ENCODE results near the gene ZNF184. TPM values are rescaled to one million over a fixed set of nuclear protein-coding genes. Genes with fewer than 3 reads are reported as not detected.

ZNF184 gene
- total and polyA plus RNA-seq, 9 of the 15 experiments (the other 6 are each of a cell fraction or from before 2014, with no cell fraction given), result 7.6 to 22.2 (median 12.8) TPM

- TF ChIP-seq BRF2 (IDR thresholded peaks at IDR 0.05; ENCODE audit: borderline replicate concordance, insufficient read depth, insufficient read length) (no peak), COPS2 (conservative IDR thresholded peaks at IDR 0.05) (no peak), ZNF75A (CRISPR knock-in tag; IDR thresholded peaks at IDR 0.05) (no peak)
Measured at GRCh38 chr6:27415898-27416297, 57.0 kb downstream of the ZNF184 start (continued).

DNA sequence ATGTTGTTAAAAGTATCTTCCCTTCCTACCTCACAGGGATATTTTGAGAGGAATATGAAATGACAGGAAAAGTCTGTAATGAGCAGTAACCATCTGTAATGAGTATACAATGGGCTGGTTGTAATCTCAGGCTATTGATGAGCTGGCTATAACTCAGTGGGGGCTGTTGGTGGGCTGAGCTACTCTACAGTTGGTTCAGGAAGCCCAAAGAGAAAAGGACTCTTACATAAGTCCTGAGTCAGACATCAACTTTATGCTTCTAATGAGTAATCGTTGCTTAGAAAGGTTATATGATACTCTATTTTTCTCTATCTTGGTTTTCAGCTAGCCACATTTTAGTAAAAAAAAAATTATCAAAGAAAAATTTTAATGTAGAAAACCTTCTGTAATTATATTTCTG, 57.9 kb downstream of the ZNF184 start:
- ATAC-seq (no peak), FAIRE-seq (no peak), DNase-seq (ENCODE audit: extremely low read depth in 1 of 4, low spot score in 3 of 4) (no peak)
- BruUV-seq (replicated peaks), result no TSS peak
- Histone ChIP-seq H3K9me3 (replicated peaks; ENCODE audit: control insufficient read depth, insufficient read depth, low read depth, low read length) (no peaks in the 10 kb centered on the region; the same call in 1 of the 2 replicates), H3K27me3 (ENCODE audit: control insufficient read depth in 2 of 2, insufficient read depth in 2 of 2, low read length in 2 of 2) (no peaks in the 10 kb centered on the region; a peak in 1 of 5 replicates), H3K9ac (ENCODE audit: insufficient read depth in 1 of 2, low read depth in 2 of 2, low read length in 2 of 2) (no peak overlapping the region), H3K4me2 (ENCODE audit: insufficient read depth, low read length) (no peak overlapping the region), H3K4me3 (no peak overlapping the region), H4K20me1 (replicated peaks; ENCODE audit: control insufficient read depth, insufficient read depth, low read length) (no peaks in the 10 kb centered on the region), H3K9me1 (ENCODE audit: control insufficient read depth, insufficient read depth, low read length) (no peaks in the 10 kb centered on the region), H3K79me2 (ENCODE audit: control insufficient read depth, insufficient read depth, low read length) (no peaks in the 10 kb centered on the region), H3K4me1 (replicated peaks in 1 of 2; ENCODE audit: control insufficient read depth in 2 of 2, insufficient read depth in 2 of 2, low read length in 2 of 2) (peaks cover 0 to 6% of the 10 kb centered on the region in 2 experiments; a peak in 2 of 5 replicates), H2AFZ (ENCODE audit: low read depth, low read length) (no peak overlapping the region; the same call in 1 of the 2 replicates), H3K27ac (ENCODE audit: extremely low read depth, low read depth, low read length) (no peak overlapping the region), H3K36me3 (ENCODE audit: control insufficient read depth, insufficient read depth, low read length) (no peaks in the 10 kb centered on the region)
- ChIA-PET POLR2A (interaction anchor here (0.7 kb wide), 1 partner anchor 14 kb away, joined by 3 read pairs; no protein-coding TSS in a partner anchor), CTCF (ENCODE audit: low intra/inter-chr PET ratio) (interaction anchor here (0.5 kb wide), 1 partner anchor 1319 kb away, joined by 5 read pairs; no protein-coding TSS in a partner anchor)
- 14% methylated on average over 1 of the region's 1 CpG for WGBS (ENCODE audit: insufficient coverage, low coverage, missing lambda C conversion rate)
- intact Hi-C loops (cut with micrococcal nuclease), result no loop called here
- in situ Hi-C loops (cut with MboI), result no loop called here
- no peak for TF ChIP-seq ZSCAN29 (IDR thresholded peaks at IDR 0.05)
- no peak for TF ChIP-seq ZNF444 (CRISPR knock-in tag; IDR thresholded peaks at IDR 0.05)
- TF ChIP-seq NFE2L1 (tag; IDR thresholded peaks at IDR 0.05; ENCODE audit: borderline replicate concordance, low read depth), result no peak
- TF ChIP-seq ERF (CRISPR knock-in tag; IDR thresholded peaks at IDR 0.05), result no peak
- TF ChIP-seq PHF20 (IDR thresholded peaks at IDR 0.05; ENCODE audit: partially characterized antibody), result no peak
- TF ChIP-seq KLF6 (CRISPR knock-in tag; IDR thresholded peaks at IDR 0.05; ENCODE audit: borderline replicate concordance), result no peak
- TF ChIP-seq NR2C2 (CRISPR knock-in tag; IDR thresholded peaks at IDR 0.05), result no peak
- no peak for TF ChIP-seq NR2C2 (tag; IDR thresholded peaks at IDR 0.05)
- TF ChIP-seq HLTF (IDR thresholded peaks at IDR 0.05), result no peak
- TF ChIP-seq SIN3A (IDR thresholded peaks at IDR 0.05; ENCODE audit: borderline replicate concordance in 2 of 2, control insufficient read depth in 1 of 2, low read depth in 2 of 2, low read length in 2 of 2), result no peak
- TF ChIP-seq ZNF830 (CRISPR knock-in tag; IDR thresholded peaks at IDR 0.05), result no peak
- TF ChIP-seq RERE (CRISPR knock-in tag; IDR thresholded peaks at IDR 0.05; ENCODE audit: borderline replicate concordance), result no peak
- TF ChIP-seq BACH1 (tag; IDR thresholded peaks at IDR 0.05), result no peak
- no peak for TF ChIP-seq MECOM (CRISPR knock-in tag; IDR thresholded peaks at IDR 0.05)

Data from K562 (cell line).